NB4 (cell line): Measurements from ENCODE around the gene TLE2.

Experiments used
- DNase-seq: peaks from one replicate; pipeline ENCODE4 v3.0.0; 2010; ENCODE audit warnings: low read depth
- H3K4me3 ChIP-seq: one replicate; pipeline ENCODE4 v1.5.1; 2011; ENCODE audit warnings: mild to moderate bottlenecking, low read depth, low read length, moderate library complexity
- CTCF ChIP-seq: IDR thresholded peaks from one replicate; pipeline ENCODE4 v1.5.1; 2012; ENCODE audit warnings: low read depth, low read length
- MAX ChIP-seq: IDR thresholded peaks from 2 replicates; pipeline ENCODE4 v1.6.1; 2011; ENCODE audit warnings: low read depth, low read length
- MYC ChIP-seq: IDR thresholded peaks from 2 replicates; pipeline ENCODE4 v1.6.1; 2011; ENCODE audit warnings: low read depth, low read length
- POLR2A ChIP-seq: IDR thresholded peaks from 2 replicates; pipeline ENCODE4 v1.6.1; 2011; ENCODE audit warnings: mild to moderate bottlenecking; ENCODE audit not compliant: insufficient read length; ENCODE audit errors: extremely low read depth

Gene TLE2

DNA sequence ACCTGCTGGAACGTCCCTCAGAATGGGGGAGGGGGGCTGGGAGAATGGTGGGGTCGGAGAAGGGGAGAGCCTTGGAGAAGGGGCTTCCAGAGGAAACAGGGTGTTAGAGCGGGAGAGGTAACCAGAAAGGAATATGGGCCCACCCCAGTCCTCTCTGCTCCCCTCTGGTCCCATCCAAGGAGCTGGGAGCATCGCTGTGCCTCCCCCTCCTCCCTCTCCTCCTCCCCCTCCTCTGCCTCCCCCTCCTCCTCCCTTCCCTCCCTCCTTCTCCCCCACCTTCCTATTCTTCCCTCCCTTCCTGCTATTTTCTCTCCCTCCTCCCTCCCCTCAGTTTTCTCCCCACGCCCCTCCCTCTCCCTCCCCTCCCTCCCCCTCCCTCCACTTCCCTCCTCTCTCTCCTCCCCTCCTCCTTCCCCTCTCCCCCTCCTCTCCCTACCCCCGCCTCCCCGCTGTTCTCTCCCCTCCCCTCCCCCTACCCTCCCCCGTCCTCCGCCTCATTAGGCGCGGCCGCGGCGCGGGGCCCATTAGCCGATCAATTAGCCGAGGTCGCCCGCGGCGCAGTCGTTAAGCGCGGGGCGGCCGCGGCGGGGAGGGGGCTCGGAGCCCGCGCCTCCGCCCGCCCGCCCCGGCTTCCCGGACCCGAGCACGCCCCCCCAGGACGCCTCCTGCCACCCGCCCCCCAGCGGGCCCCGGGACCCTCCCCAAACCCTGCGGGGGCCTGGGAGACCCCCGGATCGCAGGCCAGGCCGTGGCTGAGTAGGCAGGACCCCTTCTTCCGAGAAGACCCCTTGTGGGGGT, 17.8 kb upstream of the TLE2 start:
- no peak for TF ChIP-seq CTCF
- no peak for TF ChIP-seq MAX
- TF ChIP-seq POLR2A, result no peak
- no peak for TF ChIP-seq MYC
- DNase-seq, result no peak
- no peak overlapping the region for H3K4me3 ChIP-seq

- DNase-seq, result no peak
- TF ChIP-seq MYC, result no peak
- no peak for TF ChIP-seq CTCF
- no peak for TF ChIP-seq MAX
- no peak for TF ChIP-seq POLR2A
- H3K4me3 ChIP-seq, result no peak overlapping the region
Observed at GRCh38 chr19:3045885-3046697, 17.0 kb upstream of the TLE2 start.

- no peak for TF ChIP-seq MYC
- TF ChIP-seq POLR2A, result no peak
- no peak for TF ChIP-seq MAX
- no peak for TF ChIP-seq CTCF
- no peak overlapping the region for H3K4me3 ChIP-seq
- DNase-seq, result no peak
Observed at GRCh38 chr19:3045191-3045590, 16.1 kb upstream of the TLE2 start.

DNA sequence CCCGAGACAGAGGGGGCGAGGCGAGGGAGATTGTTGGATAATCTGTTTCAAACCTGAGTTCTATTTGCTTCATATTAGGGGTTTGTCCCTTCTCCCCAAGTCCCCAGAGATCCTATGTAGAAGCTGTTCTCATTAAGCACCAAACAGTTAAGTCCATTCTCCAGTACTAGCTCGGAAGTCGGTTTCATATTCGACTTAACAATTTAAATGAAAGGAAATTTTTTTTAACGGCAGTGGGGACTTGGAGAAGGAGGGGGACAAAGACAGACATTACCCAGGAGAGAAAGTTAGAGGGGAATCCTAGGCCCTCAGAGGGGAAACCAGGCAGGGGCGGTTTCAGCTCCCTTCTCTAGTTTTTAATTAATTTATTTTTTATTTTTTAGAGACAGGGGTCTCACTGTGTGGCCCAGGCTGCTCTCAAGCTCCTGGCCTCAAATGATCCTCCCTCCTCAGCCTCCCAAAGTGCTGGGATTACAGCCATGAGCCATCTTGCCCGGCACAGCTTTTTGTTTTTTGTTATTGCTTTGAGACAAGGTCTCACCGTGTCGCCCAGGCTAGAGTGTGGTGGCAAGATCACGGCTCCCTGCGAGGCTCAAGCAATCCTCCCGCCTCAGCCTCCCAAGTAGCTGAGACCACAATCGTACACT, 13.7 kb upstream of the TLE2 start:
- DNase-seq, result no peak
- H3K4me3 ChIP-seq, result no peak overlapping the region
- no peak for TF ChIP-seq MAX
- TF ChIP-seq POLR2A, result no peak
- no peak for TF ChIP-seq MYC
- TF ChIP-seq CTCF, result no peak

- no peak overlapping the region for H3K4me3 ChIP-seq
- no peak for DNase-seq
- TF ChIP-seq MYC (no peak), MAX (no peak), POLR2A (no peak), CTCF (no peak)
Observed at GRCh38 chr19:3041761-3042620, 12.9 kb upstream of the TLE2 start.
